Upper lobe of left lung (tissue), 4 donors: ENCODE measurements around the gene CCDC69.

ENCODE experiments used
- EP300 ChIP-seq, 4 donors: sonication (generic); formaldehyde crosslinking; IDR thresholded peaks; one replicate each; pipeline ENCODE4 v1.5.1; 2017; ENCODE audit warnings: antibody characterized with exemption in 4 of 4, control low read depth in 2 of 4
- POLR2A ChIP-seq, 4 donors: fragments of 450-650 bp; IDR thresholded peaks; one replicate each; pipeline ENCODE4 v1.5.1; 2016 to 2017; ENCODE audit warnings: antibody characterized with exemption in 4 of 4, mild to moderate bottlenecking in 2 of 4
- POLR2AphosphoS5 ChIP-seq, 2 donors: sonication (generic); formaldehyde crosslinking; IDR thresholded peaks; one replicate each; pipeline ENCODE4 v1.5.1; 2017; ENCODE audit warnings: antibody characterized with exemption in 2 of 2
- TF ChIP-seq, protein P1 (sequence below), 6 experiments: fragments of 450-650 bp in 4 of 6; fragments of 200-600 bp in 2 of 6; sonication (generic) in 2 of 6; IDR thresholded peaks; one replicate each; pipeline ENCODE4 v1.5.1; 2016 to 2019; ENCODE audit warnings: antibody characterized with exemption in 6 of 6

DNA sequence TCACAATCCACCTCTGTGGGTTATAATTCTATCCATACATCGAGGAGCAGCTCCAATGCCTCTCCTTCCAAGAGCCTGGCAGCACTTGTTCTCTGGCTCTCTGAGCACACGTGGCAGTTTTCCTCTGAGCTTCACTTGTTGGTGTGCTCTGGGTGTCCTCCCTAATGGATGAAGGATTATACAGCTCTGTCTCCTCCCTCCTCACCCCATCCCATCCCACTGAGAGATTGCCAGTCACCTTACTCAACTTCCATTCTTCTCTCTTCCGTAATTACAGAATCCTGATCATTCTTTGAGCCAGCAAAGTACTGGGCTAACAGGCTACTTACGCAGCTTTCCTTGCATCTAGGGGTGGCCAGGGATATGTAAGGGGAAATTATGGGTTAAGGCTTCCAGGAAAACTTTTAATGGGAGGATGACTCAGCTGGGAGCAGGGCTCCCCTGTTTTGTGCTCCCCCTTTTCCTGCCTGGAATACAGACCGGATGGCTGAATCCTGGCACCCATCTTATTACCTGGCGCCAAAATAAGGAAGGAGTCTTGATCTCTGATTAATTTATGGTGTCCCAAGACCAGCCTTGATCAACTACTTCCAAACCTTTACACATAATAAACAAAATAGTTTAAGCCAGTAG, 6.3 kb upstream of the CCDC69 start:
- TF ChIP-seq, protein P1, sequence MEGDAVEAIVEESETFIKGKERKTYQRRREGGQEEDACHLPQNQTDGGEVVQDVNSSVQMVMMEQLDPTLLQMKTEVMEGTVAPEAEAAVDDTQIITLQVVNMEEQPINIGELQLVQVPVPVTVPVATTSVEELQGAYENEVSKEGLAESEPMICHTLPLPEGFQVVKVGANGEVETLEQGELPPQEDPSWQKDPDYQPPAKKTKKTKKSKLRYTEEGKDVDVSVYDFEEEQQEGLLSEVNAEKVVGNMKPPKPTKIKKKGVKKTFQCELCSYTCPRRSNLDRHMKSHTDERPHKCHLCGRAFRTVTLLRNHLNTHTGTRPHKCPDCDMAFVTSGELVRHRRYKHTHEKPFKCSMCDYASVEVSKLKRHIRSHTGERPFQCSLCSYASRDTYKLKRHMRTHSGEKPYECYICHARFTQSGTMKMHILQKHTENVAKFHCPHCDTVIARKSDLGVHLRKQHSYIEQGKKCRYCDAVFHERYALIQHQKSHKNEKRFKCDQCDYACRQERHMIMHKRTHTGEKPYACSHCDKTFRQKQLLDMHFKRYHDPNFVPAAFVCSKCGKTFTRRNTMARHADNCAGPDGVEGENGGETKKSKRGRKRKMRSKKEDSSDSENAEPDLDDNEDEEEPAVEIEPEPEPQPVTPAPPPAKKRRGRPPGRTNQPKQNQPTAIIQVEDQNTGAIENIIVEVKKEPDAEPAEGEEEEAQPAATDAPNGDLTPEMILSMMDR (IDR thresholded peaks at IDR 0.05): no peak
- peak in 1 of 2 donors; percentile 18 for TF ChIP-seq POLR2AphosphoS5 (IDR thresholded peaks at IDR 0.05)
- TF ChIP-seq EP300 (IDR thresholded peaks at IDR 0.05): no peak
- no peak for TF ChIP-seq POLR2A (IDR thresholded peaks at IDR 0.05)
